ENCODE measurements around the gene PRRC1.
"Not testable (repeated sequence)": the region's sequence is repeated elsewhere in the genome, so short reads cannot be mapped to it uniquely, and the experiment has no call there.

The PRRC1 gene

DNA sequence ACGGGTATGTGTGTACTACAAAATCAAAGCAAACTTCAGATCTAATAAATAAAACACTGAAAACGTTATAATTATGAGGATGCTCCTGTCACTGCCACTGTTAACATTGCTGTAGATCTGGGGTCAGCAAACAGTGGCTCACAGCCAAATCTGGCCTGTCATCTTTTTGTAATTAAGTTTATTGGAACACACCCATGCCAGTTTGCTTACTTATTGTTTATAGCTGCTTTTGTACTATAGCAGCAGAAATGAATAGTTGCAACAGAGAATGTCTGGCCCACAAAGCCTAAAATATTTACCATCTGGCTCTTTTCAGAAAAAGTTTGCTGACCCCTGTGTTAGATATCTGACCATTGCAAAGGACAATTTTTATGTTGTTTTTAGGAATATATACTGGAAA lies 32.1 kb downstream of the PRRC1 start:
- no peak for DNase-seq

DNA sequence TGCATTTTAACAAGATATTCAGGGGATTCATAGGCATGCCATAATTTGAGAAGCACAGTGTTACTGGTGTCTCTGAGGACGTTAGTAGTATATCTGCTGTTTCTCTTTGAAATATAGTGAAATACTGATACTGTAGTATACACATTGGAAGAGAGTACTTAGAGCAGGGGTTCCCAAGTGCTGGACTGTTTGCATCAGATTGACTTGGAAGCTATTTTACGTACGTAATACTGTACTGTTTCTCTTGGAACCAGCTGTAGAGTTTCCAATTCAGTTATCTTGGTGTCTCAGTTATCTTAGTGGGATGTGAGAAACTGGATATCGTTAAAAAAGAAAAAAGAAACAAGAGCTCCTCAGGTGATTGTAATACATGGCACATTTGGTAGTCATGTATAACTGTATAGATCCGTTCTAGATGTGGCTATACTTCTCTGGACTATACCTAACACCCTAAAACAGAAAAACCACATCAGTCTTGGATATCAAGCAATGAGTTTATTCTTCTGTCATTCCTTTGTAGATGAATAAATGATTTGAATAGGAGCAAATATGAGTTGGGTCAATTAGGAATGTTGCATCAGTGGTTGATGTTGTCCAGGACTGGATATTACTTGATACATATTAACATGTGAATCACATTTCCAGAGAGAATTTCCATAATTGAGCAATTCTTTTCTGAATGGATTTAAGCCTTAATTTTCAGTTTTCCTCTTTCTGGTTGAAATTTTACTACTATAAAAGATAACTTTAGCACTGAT lies 33.4 kb downstream of the PRRC1 start:
- DNase-seq, result no peak

DNA sequence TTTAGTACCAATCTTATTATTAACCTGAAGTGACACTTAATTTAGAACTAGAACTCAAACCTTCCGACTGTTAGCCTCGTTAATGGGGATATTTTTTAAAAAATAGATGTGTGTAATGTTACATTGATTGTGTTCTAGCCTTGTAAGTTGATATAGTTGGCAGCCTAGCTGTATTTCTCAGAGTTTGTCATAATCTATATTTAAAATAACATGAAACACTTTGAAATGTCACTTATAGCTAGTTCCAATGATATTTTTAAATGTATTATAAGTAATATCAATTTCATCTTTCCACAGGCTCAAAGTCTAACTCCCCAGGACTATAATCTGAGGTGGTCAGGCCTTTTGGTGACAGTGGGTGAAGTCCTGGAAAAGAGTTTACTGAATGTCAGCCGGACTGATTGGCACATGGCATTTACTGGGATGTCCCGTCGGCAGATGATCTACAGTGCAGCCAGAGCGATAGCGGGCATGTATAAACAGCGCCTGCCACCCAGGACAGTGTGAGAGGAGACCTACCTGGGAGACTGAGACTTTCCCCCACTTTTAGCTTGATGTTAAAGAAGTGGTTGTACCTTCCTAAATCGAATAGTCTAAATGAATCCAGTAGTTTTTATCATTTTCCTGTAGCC lies 34.1 kb downstream of the PRRC1 start:
- DNase-seq, result no peak

DNA sequence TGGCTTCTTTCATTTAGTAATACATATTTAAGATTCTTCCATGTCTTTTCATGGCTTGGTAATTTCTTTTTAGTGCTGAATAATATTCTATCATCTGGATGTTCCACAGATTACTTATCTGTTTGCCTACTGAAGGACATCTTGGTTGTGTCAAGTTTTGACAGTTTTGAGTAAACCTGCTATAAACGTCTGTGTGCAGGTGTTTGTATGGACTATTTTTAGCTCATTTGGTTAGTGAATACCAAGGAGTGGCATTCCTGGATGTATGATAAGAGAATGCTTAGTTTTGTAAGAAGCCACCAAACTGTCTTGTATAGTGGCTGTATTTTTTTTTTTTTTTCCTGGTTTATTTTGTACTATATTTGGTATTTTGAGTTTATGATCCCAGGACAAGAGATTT lies 38.4 kb downstream of the PRRC1 start:
- no peak for DNase-seq

DNA sequence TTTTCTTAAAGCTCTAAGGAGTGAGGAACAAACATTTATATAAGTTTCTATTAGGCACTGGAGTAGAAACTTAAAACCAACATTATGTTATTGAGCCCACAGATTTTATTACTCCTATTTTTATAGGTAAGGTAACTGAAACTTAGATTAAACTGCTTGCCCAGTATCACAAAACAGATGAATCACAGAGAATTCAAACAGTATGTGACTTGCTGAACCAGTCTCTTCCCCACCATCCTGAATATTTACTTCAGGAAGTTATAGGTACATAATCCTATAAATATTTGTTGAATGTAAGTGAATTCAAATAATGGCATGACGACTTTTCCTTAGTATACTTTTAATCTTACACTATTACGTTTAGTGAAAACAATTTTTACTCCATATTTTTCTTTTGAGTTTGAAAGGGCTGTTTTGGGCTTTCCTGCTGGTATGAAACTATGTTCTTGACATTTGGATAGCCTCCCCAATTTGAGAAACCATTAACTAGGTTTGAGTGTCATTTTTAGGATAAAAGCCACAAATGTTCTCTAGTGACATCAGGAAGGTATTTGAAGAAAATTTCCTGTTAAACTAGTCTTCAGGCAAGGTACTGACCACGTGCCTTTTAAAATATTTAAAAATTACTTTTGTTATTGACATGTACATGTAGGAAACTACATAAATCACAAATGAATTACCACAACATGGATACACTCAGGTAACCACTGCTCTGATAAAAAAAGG lies 39.3 kb downstream of the PRRC1 start:
- no peak for DNase-seq

DNA sequence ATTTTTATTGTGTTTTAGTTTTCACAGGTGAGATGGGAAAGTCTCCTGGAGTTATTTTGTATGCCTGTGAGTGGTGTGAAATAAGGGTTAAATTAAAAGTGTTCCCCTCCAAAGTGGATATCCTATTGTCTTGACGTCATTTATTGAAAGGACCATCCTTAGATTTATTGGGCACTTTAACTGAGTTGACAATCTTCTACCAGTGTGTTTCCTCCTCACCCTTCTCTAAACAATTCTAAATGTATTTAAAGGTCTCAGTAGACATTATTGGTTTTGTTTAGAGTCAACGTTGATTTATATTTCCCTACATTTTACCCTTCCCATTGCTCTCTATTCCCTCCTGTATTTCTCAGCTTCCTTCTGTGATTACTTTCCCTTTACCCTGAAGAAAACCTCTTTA lies 40.8 kb downstream of the PRRC1 start:
- DNase-seq, result no peak

DNA sequence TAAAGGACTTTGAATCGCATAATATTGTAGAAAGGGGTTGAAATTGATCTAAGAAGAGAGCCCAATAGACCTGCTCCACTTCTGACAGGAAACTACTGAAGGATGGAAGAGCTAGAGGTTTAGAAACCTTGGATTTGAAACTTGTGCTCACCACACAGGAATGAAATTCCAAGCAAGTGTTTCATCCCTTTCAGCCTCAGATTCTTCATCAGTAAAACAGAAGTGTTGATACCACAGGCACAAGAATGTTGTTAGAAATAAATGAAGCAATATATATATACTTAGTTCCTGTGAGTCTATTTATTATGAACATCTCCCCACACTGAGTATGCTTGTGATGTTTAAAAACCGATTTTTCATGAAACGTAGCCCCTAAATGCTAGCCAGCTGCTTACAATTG lies 43.8 kb downstream of the PRRC1 start:
- DNase-seq, result no peak

DNA sequence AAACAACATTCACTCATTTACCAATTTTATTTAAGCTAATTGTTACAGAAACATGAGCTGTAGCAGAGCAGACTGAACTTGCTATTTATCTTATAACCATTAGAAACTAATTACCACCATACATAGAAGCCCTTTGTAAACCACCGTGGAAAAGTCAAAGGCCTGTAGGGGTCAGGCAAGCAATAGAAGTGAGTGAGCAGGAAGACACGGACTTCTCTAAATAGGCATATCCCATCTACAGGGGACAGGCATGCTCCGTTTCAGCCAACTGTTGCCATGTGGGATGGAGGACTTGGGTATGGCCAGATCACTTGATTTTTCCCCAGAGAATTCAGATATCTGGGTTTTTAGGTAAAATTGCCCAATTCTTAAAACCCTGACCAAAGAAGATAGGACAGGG lies 44.8 kb downstream of the PRRC1 start:
- DNase-seq, result peak; percentile 3

DNA sequence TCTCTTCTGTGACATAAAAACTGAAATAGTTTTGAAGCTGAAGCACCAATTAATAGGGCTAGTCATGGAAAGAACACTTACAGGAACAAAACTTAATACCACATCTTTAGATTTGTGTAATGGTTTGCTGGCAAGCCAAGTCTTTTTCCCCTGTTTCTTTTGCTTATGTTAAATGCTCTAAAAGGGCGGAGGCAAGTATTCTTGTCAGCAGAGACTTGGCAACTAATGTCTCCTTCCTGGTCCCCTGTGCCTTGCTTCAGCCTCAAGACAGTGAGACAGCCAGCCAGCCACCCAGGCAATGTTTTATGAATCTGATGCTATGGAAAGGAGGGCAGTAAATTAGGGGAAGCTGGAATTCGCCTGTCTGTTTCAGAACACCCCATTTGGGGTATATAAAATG lies 45.7 kb downstream of the PRRC1 start:
- DNase-seq, result no peak

DNA sequence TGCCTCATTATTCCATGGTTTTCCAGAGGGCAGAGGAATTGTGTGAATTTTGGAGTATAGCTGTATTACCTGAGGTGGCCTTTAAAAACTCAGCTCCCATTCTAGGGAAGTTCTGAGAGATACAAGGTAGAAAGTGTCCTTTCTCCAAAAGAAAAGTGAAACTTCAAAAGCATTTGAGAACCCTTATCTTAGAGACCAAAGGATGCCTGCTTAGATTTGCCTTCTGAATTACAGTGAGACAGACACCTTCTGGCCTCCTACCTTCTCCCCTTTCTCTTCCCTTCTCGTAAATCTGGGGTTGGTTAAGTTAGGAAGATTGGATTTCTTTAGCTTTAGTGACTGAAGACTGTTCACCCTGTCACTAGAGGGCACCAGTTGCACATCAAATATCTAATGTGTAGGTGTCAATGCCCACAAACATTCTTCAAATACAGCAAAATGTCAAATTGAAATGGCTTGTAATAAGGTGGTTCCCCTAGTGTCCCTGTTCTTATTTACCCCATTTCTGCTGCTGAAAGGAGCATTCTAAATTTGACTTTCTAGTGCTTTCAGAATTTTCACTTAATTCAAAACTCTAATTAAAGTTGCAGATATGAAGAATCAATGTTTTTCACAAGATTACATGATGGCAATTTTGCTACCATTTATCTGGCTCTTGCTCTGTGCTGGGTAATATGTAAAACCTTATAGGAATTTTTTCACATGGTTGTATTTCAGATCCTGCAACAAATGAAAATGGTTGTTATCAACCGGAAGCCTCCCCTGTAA lies 46.7 kb downstream of the PRRC1 start:
- DNase-seq, result peak; percentile 38

DNA sequence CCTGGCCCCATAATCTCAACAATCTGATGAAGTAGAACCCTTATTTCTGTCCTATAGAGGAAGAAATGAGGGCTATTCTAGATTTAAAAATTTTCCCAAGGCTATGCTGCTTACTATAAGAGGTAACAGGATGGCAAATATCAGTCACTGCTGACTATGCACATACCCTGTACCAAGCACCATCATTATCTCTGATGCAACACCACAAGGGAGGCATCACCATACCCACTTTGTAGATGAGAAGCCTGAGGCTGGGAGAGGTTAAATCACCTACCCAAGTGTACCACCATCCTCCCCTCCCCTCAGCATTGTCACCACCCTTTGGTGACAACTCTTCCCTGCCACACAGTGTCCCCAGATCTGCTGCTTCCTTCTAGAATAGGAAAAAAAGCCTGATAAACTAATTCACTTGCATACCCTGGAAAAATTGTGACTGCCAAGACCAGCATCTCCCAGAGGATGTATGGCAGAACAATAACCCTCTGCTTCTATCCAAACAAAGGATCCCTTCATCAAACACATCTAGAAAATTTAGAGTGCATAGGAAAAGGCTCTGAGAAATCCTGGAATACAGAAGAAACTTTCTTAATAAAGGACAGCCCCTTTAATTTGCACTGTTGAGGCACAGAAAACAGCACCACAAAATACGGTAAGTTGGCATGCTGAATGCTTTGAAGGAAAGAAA lies 48.3 kb downstream of the PRRC1 start:
- DNase-seq, result no peak

DNA sequence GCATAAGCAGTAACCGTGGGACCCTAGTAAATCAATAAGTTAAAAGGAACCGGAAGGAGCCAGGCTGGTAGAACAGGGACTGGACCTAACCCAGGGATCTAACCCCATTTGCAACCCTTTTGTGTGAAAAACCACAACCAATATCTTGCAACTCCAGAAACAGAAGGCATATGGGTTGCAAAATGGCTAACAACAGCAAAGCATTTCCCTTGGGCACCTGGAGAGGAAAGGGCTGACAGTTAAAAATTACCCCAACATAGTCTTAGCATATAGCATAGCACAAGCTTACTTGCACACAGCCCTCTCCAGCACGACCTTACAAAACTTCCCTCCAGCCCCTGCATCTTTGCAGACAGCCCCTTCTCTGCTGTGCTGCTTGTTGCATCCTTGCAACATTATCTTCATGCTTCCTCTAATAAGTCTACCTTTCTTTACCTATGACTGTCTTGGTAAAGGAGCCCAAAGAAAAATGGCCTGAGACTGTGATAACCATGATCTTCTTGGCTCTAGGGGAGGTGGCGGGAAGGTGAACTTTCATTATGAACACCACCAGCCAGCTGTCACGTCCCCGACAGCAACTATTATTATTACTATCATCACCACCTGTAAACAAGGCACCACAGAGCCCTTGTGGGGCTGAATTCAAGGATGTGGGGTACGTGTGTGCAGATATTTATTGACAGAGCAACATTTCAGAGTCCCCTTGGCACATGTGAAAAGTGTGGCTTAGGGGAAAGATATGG lies 49.8 kb downstream of the PRRC1 start:
- no peak for DNase-seq

DNA sequence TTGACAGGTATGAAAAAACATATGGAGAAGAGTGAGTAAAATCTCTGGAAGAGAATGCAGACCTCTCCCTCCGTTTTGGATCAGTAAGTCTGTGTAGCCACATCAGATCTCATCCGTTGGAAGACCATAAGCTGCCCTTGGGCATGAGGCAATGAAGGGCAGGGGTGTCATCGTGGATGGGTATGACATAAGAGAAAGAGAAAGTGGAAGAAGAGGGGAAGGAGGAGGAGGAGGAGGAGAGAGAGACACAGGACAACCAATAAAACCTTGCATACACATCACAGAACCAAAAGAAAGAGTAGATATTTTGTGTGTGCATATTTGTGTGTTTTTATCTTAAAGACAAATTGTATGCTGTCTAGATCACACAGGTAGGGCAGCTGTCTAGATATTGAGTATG lies 50.7 kb downstream of the PRRC1 start:
- DNase-seq, result no peak

DNA sequence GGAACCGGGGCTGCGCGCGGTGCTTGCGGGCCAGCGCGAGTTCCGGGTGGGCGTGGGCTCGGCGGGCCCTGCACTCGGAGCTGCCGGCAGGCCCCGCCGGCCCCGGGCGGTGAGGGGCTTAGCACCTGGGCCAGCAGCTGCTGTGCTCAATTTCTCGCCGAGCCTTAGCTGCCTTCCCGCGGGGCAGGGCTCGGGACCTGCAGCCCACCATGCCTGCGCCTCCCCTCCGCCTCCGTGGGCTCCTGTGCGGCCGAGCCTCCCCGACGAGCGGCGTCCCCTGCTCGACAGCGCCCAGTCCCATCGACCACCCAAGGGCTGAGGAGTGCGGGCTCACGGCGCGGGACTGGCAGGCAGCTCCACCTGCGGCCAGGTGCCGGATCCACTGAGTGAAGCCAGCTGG lies 52.0 kb downstream of the PRRC1 start:
- not testable (repeated sequence) for DNase-seq

DNA sequence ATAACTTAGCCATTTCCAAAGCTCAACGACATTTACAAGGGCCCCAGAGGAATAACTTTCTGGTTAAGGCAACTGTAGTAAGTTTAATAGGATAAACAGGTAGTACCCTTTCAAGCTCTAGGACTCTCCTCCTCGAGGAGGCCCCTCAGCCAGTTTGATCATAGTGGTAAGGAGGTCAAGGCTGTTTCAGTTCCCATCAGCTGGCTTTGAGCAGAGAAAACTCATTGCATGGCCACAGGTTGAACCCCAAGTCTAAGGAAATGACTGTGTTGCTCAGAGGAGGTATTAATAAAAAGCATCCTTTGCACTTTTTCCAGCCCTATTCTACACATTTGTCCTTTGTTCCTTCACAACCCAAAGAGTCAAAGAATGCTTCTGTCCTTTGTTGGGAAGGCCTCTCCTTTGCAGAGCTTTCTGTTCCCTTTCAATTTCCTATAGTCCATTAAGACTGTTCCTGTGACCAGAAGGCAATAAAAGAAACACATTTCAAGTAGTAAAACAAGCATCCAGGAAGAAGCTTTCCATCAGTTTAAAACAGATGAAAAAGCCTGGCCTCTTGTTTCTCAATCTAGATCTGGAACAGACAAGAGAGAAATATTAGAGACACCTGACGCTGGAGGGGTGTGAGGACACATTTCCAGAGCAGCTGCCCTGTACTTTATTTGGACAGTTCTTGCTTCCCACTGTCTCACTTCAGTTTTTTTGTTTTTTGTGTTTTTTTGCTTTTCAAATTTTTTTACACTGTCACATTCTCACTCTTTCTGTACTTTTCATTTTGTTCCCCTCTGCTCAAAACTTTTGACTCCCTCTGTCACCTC lies 54.1 kb downstream of the PRRC1 start:
- no peak for DNase-seq

DNA sequence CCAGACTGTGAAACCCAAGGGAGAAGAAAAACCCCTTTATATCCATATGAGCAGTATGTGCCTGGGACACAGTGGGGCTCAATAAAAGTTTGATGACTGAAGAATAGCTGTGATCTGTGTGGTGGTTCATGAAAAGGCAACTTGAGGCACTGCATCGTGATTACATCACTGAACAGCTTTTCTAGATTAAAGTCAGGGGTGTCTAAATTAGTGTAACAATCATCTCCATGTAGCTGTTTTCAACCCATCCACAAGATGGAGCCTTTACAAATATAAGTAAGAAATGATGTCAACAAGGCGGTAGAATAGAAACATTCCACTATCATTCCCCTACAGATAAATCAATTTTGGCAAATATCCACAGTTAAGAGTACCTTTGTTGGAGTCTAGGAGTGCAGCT lies 55.5 kb downstream of the PRRC1 start:
- no peak for DNase-seq

DNA sequence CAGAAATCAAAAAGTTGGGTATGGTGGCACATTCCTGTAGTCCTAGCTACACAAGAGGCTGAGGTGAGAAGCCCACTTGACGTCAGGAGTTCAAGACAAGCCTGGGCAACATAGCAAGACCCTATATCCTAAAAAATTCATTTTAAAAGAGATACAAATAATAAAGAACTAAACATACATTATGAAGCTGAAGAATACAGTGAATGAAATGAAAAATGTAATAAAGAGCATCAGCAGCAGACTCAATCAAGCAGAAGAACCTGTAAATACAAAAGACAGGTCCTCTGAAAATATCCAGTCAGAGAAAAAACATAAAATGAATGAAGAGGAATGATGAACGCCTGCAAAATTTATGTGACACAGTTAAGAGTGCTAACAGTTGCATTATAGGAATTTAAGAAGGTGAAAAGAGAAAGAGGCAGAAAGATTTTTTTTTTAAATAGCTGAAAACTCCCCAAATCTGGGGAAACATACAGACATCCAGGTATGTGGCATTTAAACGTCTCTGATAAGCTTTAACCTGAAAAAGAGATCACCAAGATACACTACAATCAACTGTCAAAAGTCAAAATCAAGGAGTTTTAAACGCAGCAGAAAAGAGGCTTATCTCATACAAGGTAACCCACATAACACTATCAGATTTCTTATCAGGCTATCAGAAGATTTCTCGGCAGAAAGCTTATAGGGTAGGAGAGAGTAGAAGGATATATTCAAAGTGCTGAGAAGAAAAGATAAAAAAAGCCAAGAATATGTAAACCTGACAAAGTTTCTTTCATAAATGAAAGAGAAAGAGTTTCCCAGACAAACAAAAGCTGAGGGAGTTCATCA lies 57.6 kb downstream of the PRRC1 start:
- DNase-seq, result no peak

DNA sequence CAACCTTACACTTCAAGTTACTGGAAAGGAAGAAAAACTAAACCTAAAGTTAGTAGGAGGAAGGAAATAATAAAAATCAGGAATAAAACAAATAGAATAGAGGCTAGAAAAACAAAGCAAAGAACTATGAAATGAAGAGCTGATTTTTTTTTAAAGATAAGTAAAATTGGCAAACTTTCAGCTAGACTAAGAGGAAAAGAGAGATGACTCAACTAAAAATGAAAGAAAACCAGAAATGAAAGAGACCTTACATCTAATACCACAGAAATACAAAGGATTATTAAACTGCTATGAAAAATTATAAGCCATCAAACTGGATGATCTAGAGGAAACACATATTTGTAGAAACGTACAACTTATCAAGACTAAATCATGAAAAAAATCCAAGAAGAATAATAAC lies 60.0 kb downstream of the PRRC1 start:
- no peak for DNase-seq

DNA sequence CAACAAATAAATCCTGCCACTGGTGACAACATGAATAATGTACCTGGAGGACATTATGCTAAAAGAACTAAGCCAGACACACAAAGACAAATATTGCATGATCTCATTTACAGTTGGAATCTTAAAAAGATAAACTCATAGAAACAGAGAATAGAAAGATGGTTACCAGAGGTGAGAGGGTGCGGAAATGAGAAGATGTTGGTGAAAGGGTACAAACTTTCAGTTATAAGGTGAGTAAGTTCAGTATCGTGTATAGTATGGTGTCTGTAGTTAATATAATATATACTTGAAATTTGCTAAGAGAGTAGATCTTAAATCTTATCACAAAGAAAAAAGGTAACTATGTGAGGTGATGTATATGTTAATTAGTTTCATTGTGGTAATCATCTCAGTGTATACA lies 63.3 kb downstream of the PRRC1 start:
- no peak for DNase-seq

DNA sequence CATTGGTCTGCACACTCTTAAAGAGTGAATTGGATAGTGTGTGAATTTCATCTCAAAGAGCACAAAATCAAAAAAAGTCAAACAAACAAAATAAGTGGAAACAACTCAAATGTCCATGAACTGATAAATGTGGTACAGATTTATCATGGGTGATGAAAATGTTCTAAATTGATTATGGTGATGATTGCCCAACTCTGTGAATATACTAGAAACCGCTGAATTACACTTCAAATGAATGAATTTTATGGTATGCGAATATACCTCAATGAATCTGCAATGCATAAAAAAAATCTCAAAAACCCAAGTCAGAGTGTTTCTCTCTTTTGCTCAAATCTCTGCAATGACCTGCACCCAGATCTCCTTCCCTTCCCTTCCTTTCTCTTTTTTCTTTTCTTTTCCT lies 64.0 kb downstream of the PRRC1 start:
- no peak for DNase-seq
